HG02852 (cell line): ENCODE measurements around the gene TSN.
"Not testable (repeated sequence)": the region's sequence is repeated elsewhere in the genome, so short reads cannot be mapped to it uniquely, and the experiment has no call there.

Experiments used
- ATAC-seq: cut with Tn5 transposase; IDR thresholded peaks from one replicate; pipeline ENCODE4 v1.9.1; 2021; ENCODE audit warnings: mild to moderate bottlenecking, moderate library complexity; ENCODE audit not compliant: unreplicated experiment

The TSN gene

DNA sequence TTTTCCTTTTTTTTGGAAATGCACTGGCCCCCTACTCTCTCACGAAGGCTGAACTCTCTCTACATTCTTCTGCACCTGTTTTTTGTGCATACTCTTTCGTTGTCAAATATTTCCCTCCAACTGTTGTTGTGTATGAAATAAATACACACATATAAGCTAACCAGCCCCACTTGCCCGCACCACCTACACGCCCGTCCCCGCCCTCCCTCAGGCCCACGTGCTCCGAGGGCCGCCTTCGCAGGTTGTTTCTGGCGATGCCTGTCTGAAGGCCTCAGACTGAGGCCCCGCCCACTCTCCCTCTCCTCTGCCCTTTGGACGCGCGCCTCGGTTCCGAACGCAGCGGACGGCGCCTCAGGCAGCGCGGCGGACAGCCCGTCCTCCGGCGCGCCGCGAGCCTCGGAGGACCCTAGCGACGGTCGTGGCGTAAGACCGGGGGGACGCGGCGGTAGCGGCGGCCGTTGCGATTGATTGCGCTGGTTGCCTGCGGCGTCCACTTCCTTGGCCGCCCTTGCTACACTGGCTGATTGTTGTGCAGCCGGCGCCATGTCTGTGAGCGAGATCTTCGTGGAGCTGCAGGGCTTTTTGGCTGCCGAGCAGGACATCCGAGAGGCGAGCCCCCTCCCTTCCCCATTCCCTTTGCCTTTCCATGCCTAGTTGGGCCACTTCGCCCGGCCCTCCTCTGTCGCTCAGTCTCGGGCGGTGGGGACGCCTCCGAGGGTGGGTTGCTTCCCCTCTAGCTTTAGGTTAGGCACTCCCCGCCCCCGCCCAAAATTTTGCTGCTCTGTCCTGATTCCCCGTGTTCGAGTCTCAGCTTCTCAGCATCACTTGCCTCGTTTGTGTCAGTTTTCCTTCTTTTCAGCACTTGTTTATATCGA is at the start of gene TSN:
TSN (plus strand) TSS at position 415 of the 875 bp plus-strand sequence; CDS start at position 544, 129 bp downstream.
- ATAC-seq = peak; percentile 98

DNA sequence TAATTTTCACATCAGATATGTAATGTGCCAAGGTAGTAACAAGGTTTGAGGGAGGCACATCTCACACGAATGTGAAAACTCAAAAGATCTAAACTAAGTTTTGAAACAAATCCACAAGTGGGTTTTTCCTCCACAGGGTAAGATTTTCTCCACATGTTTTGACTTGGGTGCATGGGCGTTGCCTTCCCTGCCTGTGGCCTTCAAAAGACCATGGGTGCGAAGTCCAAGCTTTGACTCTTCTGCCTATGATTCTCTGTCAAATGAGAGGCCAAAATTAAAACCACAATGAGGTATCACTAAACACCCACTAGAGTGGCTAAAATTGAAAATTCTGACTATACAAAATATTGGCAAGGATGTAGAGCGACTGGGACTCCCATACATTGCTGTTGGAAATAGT is 49.5 kb upstream of the TSN start:
- ATAC-seq = no peak

DNA sequence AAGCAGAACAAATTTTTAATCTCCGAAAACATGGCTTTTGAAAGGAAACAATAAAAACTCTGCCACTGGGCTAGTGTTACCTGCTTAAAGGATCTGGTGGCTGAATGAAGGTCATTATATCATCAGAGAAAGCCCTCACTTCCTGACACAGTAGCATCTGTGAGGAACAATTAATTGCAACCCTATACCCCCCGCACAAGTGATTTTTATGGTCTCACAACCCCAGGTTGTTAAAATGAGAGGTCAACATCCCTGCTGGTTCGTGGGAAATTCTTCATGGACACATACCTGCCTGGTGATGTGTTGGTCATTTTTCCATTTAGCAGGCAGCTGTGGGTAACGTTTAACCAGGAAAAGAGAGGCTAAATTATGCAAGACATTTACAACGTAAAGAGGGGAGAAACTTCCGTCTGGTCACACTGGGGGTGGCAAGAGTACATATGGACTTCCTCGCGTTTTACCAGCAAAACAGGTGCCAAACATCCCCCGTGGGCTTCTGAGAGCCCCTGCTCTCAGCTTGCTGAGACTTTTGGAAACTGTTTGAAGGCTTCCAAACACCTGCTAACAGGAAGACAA is 48.0 kb upstream of the TSN start:
- no peak for ATAC-seq

DNA sequence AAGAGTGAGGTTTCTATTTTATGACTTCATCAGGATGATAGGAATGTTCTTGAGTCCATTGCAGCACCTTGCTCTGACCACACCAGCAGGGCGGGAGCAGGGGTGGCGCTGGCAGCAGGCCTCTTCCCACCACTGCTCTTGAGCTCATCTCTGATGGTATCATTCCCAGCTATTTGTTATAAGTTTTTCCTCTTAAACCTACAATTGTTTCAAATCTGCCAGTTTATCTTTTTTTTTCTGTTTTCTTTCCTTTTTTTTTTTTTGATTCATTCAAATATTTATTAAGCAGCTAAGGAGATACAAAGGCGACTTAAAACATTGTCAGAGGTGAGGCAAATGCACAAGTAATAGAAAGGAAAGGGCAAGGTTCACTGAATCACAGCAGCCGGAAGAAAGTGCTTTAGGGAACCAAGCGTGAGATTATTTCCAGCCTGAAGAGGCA is 47.5 kb upstream of the TSN start:
- no peak for ATAC-seq

DNA sequence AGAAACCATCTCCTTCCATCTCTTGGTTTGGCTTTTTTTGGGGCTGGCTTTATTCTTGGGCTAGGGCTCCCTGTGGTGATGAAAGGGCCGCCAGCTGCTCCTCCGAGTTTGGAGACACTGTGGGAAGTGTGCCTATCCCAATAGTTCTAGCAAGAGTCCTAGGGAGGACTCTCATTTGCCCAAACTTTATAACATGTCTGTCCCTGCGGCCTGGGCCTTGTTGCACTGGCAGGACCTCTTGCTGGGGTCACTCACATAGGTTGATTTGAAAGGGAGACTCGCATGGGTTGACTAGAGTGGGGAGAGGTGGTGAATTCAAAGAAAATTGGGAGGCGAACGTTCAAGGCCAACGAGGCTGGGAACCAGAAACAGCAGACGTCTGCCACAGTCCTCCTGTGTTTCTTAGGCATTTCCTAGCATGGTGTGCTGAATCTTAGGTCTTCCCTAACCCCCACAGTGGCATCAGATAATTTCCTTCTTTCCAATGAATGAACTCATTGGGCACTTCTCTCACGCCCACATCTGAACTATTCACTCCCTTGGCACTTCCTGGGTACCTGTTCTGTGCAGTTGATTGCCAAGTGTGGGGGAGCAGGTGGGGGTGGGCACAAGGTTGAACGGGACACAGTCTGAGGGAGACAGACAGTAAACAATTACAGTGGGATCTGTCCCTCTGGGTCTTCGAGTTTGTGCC is 45.5 kb upstream of the TSN start:
- no peak for ATAC-seq

DNA sequence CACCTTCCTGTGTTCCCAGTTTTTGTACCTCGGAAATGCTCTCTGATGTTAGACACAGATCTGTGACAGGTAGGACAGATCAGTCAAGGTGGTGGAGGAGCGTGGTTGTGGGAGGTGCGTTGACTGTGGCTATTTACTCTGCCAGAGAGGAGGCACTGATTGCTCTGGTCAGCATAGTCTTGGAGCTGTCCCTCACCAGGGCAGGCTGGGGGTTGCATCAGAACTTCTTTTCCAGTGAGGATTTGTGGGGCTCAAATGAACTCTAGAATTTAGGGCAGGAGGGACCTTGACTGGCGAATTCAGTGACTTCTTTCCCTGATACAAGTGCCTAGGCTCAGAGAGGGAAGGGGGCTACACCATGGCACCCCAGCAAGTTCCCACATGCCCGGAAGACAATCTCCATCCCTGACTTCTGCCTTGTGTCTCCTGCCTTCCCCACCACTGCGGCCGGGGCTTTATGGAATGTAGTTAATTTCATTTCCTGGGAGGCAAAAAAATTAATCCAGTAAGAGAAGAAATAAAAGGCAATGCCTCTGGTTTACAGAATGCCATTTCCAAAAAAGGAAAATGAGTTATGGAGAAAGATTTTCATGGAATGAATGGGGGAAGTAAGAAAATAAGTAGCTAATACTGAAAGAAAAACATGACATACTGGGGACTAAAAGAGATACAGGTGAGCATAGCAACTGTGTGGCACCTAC is 44.8 kb upstream of the TSN start:
- ATAC-seq = no peak

DNA sequence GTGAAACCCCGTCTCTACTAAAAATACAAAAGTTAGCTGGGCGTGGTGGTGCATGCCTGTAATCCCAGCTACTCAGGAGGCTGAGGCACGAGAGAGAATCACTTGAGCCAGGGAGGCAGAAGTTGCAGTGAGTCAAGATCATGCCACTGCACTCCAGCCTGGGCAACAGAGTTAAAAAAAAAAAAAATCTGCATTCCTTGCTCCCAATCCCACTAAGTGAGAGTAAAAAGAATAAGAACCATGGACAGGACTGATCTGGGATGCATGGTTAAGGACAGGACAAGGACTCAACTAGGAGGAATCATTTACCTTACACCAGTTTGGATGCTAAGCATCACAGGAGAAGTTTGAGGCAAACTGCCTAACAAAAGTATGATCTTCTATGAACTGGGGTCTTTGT is 44.0 kb upstream of the TSN start:
- ATAC-seq = not testable (repeated sequence)

DNA sequence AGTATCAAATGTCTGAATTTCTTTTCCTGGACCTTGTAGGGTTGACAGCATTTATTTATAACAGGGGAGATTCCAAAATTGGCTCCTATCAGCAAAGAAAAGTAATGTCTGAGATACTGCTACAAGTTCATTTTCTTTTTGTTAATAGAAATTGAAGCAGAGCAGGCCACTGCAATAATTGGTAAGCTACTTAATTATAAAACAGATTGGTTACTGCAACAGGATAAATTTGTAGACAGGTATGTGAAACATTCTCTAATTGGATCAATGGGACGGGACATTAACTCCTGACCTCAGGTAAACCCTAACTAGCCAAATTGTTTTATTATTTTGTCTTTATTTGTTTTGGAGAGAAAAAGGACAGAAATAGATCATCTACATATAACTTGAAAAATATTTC is 39.3 kb upstream of the TSN start:
- ATAC-seq = no peak

DNA sequence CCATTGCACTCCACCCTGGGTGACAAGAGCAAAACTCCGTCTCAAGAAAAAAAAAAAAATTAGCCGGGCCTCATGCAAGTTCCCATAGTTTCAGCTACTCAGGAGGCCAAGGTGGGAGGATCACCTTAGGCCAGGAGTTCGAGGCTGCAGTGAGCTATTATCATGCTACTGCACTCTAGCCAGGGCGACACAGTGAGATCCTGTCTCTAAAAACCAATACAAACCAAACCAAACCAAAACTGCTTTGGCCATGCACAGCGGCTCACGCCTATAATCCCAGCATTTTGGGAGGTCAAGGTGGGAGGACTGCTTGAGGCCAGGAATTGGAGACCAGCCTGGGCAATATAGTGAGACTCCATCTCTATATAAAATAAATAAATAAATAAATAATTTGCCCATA is 37.9 kb upstream of the TSN start:
- ATAC-seq = no peak

DNA sequence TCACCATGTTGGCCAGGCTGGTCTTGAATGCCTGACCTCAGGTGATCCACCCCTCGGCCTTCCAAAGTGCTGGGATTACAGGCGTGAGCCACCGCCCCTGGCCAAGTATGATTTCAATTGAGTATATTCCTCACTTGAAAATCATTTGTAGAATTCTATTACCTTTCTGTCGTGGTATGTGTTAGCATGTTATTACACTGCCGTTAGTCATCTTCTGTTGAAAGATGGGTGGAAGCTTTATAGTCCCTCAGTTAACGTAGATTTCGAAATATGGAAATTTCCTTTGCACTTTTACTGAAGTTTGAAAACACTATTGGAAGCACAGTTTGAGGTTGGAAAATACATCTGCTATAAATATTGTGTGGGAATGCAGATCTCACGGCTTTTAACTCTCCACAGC is 33.5 kb upstream of the TSN start:
- ATAC-seq = no peak

DNA sequence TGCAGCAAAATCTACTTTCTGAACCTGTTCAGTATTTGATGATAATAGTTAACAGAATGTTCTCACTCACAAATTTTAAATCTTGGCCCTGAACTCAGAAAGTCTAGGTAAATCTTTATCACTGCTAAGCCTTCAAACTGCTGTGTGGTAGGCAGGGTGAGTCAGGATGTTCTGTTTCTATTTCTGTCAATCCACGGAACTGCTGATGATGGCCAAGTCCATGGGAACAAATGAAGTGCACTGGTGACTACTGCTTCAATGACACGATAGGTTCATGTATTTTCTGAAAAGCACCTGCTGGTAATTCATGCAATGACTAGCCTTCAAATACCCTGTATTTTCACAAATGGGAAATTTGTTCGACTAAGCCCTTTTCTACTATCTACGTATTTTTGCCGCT is 33.0 kb upstream of the TSN start:
- ATAC-seq = no peak

DNA sequence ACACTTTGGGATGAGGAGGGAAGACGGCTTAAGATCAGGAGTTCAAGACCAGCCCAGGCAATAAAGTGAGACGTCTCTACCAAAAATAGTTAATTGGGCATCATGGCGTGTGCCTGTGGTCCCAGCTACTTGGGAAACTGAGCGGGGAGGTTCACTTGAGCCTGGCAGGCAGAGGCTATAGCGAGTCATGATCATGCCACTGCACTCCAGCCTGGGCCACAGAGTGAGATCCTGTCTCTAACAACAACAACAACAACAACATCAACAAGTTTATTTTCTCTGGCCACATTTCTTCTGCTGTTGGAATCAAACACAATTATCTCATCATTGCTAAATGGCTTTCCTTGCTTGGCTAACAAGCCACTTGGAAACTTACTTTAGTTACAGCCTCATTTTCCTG is 32.1 kb upstream of the TSN start:
- ATAC-seq = no peak

DNA sequence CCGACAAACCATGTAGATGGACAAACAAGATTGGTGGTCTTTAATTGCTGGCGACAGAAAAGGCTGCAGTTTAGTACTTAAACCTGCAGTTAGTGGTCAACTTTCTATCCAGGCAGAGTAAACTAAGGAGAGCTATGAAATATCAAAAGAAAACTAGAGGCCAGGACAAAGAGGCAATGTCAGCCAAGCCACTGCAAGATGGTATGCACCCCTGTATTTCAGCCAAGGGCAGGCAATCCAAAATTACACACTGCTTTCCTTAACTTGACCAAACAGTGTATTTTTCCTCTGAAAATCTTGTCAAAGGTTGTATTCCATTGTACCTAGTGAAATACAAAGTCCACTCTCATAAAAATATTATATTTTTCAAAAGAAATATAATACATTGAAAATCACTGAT is 28.1 kb upstream of the TSN start:
- ATAC-seq = no peak

DNA sequence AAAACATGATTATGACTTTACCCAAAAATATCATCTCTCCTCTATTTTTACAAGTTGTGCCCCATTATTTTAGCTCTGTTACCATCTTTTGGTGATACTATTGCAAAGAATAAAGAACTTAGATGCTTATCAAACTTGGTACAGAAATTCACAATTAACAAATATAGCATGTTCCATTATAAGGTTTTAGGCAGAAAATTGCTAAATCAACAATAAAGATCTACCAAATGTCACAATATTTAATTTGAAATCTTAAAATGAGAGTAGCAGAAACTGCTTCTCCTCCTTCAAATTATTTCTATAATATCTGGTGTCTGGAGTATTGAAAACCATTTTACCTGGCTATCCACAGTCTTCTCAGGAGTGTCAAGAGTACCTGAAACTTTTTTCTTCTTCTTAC is 27.5 kb upstream of the TSN start:
- ATAC-seq = no peak

DNA sequence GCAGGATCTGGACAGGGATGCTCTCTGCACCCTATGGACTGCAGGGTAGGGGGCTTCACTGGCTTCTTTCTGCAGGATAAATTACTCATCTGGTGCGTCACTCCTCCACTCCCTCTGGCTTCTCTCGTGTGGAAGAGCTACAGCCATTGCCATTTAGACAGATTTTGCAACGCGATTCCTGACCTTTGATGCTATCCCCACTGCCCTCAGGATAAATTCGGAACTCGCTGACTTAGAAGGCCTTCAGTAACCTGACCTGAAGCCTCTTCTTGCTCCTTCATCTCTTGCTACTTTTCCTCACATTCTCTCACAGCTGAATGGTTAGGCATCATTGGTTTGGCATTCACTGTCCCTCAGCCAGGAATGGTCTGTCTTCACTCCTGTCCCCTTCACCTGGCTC is 24.1 kb upstream of the TSN start:
- ATAC-seq = no peak

DNA sequence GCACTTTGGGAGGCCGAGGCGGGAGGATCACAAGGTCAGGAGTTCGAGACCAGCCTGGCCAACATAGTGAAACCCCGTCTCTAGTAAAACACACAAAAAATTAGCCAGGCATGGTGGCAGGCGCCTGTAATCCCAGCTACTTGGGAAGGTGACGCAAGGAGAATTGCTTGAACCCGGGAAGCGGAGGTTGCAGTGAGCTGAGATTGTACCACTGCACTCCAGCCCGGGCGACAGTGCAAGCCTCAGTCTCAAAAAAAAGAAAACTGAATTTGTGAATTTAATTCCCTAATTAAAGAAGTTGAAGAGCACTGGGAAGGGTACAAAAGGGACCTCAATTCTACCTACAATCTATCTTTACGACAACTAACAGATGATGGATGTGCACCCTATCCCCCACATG is 20.9 kb upstream of the TSN start:
- ATAC-seq = not testable (repeated sequence)

DNA sequence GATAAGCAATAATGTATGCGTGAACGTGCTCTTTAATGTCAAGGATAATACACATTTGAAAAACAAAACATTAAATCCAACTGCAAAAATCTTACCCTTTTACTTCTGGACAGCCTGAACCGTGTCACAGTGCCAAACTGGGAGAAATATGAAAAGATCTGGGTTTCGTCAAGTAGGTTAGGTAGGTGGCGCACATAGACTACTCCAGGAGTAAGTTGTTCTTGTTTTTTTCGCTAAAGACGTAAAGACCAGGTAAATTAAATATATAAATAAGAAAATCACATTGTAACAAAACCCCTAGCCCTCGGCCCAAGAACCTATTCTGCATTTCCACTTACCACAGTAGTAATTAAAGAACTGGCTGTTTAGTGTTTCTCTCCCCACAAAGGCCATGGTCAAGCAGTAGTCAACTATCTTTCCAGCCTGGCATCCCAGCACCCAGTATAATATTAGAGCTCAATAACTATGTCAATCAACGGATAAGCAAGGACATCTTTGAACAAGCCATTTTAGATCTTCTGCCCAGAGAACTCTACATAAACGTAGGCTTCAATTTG is 19.9 kb upstream of the TSN start:
- ATAC-seq = no peak

DNA sequence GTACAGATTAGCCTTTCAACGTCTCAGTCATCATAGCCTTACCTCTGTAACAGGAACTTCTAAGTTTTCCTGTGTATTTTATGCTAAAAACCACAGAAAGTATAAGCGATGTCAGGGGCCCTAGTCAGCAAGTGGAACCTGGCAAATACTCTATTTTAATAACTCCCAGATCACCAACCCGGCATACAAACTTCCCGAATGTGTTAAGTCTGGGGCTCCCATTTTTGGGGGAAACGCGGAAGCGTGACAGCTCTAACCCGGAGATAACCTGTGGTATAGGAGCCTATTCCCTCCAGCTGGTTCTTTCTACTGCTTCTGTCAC is 19.4 kb upstream of the TSN start:
- ATAC-seq = no peak

DNA sequence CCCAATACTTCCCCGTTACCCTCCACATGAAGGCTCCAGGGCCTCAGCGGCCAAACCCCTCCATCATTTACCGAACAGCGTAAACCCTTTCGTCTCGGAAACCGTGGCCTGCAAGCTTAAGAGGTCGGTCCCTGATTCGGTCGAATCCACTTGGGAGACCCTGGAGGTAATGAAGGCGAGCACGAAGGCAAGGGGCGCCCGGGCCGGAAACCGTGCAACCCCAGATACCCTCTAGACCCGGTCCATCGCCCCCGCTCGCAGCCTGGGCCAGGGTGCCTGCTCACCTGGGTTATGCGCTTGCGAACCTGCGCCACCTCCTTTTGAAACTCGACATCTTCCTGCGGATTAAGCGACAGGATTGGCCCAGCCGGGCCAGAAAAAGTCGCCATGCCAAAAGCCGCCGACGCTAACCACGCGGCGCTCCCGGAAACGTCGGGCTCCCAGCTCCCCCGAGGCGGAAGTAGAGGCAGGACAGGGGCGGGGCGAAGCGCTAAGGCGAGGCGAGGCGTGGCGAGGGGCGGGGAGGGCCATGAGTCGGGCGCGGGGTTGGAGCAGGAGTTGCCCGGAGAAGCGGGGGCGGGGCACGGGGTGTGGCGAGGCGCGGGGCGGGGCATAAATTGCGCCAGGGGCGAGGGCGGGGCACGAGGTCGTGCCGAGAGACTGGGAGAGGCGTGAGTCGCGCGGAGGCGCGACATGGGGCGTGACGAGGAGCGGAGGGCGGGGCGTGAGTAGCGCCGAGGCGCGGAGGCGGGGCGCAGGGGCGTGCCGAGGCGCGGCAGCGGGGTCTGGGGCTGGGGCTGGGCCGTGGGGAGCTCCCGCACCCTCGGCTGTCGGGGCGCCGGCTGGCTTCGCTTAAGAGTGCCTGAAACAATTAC is 18.8 kb upstream of the TSN start, which contains the start of gene NIFK:
NIFK (minus strand) TSS at position 414 of the 875 bp plus-strand sequence; CDS start at position 389, 25 bp downstream.
- peak; percentile 91 for ATAC-seq

DNA sequence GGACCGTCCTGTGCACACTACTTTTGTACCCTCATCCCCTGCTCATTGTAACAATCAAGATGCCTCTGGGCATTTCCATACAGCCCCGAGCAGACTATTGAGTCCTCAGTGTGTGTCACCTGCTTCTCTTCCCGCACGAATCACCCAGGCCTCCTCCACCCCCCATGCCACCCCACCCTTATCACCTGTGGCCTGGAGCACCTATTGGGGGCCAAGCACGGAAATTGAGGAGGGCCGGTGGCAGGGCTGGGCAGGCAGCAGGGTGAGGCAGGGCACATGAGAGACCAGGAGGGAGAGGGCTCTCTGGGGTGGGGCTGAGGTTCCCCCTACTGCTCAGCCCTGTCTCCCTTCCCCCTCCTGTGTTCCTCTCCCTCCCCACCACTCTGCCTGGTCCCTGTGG is 14.5 kb upstream of the TSN start:
- no peak for ATAC-seq
